Astrocyte of the cerebellum (primary cell): ENCODE data around the gene SUSD1.

Experiments used
- DNase-seq: peaks from one replicate; pipeline ENCODE4 v3.0.0-alpha.2; 2011; ENCODE audit warnings: low read depth
- H3K4me3 ChIP-seq: 2 replicates; pipeline ENCODE4 v1.5.1; 2011; ENCODE audit warnings: mild to moderate bottlenecking, low read depth, low read length, moderate library complexity
- in situ Hi-C: cut with HindIII; loops from 2 replicates; pipeline ENCODE4 v1.10.0; 2017; ENCODE audit warnings: low sequenced_read_pairs
- TF ChIP-seq, protein P1 (sequence below): IDR thresholded peaks from 2 replicates; pipeline ENCODE4 v1.5.1; 2012; ENCODE audit warnings: low read length, low read depth, moderate library complexity, mild to moderate bottlenecking; ENCODE audit errors: missing control alignments

Gene SUSD1

DNA sequence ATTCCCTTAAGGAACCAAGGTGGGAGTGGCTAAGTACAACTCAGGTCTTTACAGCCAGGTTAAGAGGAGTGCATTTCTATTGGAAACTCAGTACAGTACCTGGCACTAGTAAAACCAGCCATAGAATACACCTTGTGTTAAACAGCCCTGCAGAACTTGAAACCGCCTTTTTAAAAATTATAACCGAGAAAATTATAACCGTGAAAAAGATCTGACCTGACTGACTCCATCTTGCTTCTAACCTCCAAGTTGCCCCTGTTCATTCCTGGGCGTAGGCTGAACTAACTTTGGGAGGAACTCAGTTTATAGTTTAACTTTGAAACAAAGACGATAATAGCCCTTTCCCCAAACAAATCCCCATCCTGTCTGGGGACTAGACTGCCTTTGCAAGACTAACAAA lies 132.3 kb downstream of the SUSD1 start:
- TF ChIP-seq, protein P1, sequence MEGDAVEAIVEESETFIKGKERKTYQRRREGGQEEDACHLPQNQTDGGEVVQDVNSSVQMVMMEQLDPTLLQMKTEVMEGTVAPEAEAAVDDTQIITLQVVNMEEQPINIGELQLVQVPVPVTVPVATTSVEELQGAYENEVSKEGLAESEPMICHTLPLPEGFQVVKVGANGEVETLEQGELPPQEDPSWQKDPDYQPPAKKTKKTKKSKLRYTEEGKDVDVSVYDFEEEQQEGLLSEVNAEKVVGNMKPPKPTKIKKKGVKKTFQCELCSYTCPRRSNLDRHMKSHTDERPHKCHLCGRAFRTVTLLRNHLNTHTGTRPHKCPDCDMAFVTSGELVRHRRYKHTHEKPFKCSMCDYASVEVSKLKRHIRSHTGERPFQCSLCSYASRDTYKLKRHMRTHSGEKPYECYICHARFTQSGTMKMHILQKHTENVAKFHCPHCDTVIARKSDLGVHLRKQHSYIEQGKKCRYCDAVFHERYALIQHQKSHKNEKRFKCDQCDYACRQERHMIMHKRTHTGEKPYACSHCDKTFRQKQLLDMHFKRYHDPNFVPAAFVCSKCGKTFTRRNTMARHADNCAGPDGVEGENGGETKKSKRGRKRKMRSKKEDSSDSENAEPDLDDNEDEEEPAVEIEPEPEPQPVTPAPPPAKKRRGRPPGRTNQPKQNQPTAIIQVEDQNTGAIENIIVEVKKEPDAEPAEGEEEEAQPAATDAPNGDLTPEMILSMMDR, result no peak
- H3K4me3 ChIP-seq, result no peak overlapping the region
- in situ Hi-C loops, result no loop called here
- DNase-seq, result no peak

DNA sequence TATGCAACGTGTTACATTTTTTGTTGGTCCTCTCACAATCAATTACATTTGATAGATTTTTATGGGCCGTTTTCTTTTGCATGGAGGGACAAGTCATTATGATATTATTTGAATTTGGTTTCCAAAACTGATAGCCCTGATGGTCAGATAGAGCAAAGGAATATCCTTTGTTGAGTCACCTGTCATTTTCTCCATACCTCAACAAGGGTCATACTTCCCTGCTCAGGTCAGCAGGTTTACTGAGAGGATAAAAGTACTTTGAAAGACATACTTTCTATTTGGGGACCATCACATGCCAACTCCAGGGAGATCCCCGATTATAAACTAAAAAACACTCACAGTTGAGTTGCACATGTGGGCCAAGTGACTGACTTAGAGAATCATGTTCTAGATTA lies 132.9 kb downstream of the SUSD1 start:
- no peak overlapping the region for H3K4me3 ChIP-seq
- DNase-seq, result no peak
- TF ChIP-seq, protein P1, result no peak
- in situ Hi-C loops, result no loop called here

DNA sequence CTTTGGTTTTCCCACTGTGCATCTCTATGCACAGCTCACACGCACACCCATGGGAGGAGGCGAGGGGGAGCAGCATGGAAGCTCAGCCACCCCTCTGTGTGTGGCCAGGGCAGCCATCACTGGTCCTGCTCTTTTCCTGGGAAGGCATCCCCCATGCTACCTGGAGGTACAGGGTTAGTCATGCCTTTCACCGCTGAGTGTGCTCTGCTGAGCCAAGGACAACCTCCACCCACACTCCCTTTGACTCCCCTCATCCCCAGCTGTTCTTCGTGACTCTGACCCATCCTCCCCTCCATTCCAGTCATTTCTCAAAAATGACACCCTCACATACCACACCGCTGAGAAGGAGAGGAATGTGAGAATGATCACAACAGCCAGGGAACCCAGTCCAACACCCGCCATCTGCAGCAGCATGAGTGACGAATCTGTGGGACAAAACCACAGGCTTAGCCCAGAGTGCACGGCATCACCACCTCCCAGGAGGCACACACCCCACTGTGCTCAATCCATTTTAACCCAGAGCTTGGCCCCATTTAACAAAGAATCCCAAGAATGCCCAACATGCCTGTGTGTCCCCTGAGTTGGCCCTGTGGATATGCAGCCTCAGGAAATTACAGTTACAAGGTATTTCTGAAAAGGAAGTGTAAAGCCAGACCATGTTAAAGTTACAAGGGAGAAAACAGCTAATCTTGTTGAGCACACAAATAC lies 133.4 kb downstream of the SUSD1 start:
- in situ Hi-C loops, result no loop called here
- TF ChIP-seq, protein P1, result no peak
- no peak overlapping the region for H3K4me3 ChIP-seq
- peak; percentile 99 for DNase-seq

DNA sequence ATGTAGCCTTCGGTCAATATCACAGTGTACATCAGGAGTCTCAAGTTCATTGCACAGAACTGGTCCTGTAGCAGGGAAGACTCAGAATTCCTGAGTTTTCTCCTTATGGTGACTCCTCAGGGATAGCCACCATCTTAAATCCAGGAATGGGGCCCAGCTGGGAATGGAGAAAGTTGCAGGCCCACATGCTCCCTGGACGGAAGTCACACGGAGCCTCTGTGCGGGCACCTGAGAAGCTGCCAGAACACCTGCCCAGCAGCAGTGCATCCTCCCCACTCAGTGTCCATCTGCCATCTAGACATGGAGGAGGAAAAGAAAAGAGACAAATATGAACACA lies 133.9 kb downstream of the SUSD1 start:
- TF ChIP-seq, protein P1, result no peak
- H3K4me3 ChIP-seq, result no peak overlapping the region
- in situ Hi-C loops, result no loop called here
- DNase-seq, result no peak

DNA sequence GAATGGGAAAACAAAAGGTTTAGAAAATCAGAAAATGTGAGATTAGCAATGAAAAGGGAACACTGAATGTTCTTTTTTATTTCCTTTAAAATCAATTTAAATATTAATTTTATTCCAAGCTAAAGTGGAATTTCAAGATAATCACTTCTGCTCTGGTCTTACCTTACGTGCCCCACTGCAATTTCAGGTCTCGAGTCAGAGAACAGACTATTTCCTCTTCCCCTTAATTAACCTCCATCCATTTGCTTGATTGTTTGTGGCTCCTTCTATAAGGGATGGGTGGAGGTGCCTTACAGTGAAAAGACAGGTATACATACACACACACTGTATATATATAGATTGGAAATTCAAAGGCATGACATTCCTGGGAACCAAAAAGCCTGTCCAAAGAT lies 137.1 kb downstream of the SUSD1 start:
- TF ChIP-seq, protein P1, result no peak
- DNase-seq, result no peak
- in situ Hi-C loops, result no loop called here
- H3K4me3 ChIP-seq, result no peak overlapping the region

DNA sequence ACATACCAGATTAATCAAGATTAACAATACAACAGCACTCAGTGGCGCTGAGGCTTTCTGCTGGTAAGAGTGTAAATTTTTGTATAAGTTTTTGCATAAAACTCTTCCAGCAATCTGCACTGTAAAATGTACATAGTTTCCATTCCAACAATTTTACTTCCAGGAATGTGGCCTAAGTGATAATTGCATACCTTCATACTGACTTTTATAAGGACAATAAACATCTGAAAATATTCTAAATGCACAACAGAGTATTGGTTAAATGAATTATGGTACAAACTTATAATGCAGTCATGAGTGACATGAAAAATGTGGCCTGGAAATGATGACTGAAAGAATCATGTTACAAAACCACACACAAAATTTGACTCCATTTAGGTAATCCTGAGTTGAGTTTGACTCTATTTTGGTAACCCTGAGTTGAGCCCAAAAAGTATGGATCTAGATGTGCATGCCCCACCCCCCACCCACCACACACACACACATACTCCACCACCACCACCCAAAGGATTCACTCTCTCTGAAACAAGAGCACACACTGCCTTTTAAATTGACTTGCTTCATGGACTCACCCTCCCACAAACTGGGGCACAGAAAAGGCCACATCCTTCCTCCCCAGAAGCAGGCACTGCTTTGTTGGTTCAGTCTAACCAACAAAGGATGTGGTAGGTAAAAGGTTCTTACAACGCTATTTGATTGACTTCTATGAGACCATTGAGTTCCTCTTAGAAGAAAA lies 137.6 kb downstream of the SUSD1 start:
- TF ChIP-seq, protein P1, result no peak
- no peak overlapping the region for H3K4me3 ChIP-seq
- DNase-seq, result no peak
- in situ Hi-C loops, result no loop called here
